ENCODE data around the gene C17orf67. TPM values are rescaled to one million over a fixed set of nuclear protein-coding genes. Genes with fewer than 3 reads are reported as not detected.

C17orf67 gene
- total and polyA plus RNA-seq, 4 experiments from 2014 or later, result 0.81 to 11.2 (median 6.2) TPM

- DNase-seq, result no peak
- H3K36me3 Mint-ChIP-seq, result peaks cover 52 to 61% of the 10 kb centered on the region in 2 donors
- no peaks in the 10 kb centered on the region for H3K9me3 Mint-ChIP-seq
- no peaks in the 10 kb centered on the region for H3K27me3 Mint-ChIP-seq
- Histone ChIP-seq H3K27ac (ENCODE audit: low read depth, low read length) (no peak overlapping the region), H3K36me3 (ENCODE audit: insufficient read depth, low read length) (peaks cover 24% of the 10 kb centered on the region), H3K4me3 (ENCODE audit: low read length in 2 of 2) (no peak overlapping the region), H3K4me1 (ENCODE audit: insufficient read depth, low read length) (no peaks in the 10 kb centered on the region), H3K27me3 (ENCODE audit: insufficient read depth, low read length) (no peaks in the 10 kb centered on the region), H3K9me3 (ENCODE audit: control insufficient read depth in 1 of 2, low read length in 2 of 2) (no peaks in the 10 kb centered on the region)
- H3K4me3 Mint-ChIP-seq, result no peak overlapping the region
- H3K4me1 Mint-ChIP-seq, result peaks cover 0 to 2% (median under 1%) of the 10 kb centered on the region in 4 donors
- intact Hi-C loops (cut with micrococcal nuclease), result no loop called here
- H3K27ac Mint-ChIP-seq, result no peak overlapping the region
- CTCF ChIA-PET (ENCODE audit: partially characterized antibody), result interaction anchor here (1.2 kb wide), 1 partner anchor 32 kb away, joined by 5 read pairs; no protein-coding TSS in a partner anchor
- POLR2A ChIA-PET (ENCODE audit: partially characterized antibody), result interaction anchor here (2.0 kb wide), 1 partner anchor 16 kb away, joined by 7 read pairs; the partner anchor contains the start of genes C17orf67 and DGKE
Measured at GRCh38 chr17:56851008-56851407, 17.3 kb upstream of the C17orf67 start.

GRCh38 chr17:56850591-56850990 lies 16.9 kb upstream of the C17orf67 start:
- Histone ChIP-seq H3K27ac (ENCODE audit: low read depth, low read length) (no peak overlapping the region), H3K4me3 (ENCODE audit: low read length in 2 of 2) (no peak overlapping the region), H3K4me1 (ENCODE audit: insufficient read depth, low read length) (no peaks in the 10 kb centered on the region), H3K36me3 (ENCODE audit: insufficient read depth, low read length) (peaks cover 24% of the 10 kb centered on the region), H3K27me3 (ENCODE audit: insufficient read depth, low read length) (no peaks in the 10 kb centered on the region), H3K9me3 (ENCODE audit: control insufficient read depth in 1 of 2, low read length in 2 of 2) (no peaks in the 10 kb centered on the region)
- intact Hi-C loops (cut with micrococcal nuclease), result no loop called here
- Mint-ChIP-seq H3K36me3 (peaks cover 54 to 59% of the 10 kb centered on the region in 2 donors), H3K27me3 (no peaks in the 10 kb centered on the region), H3K27ac (peak overlapping the region in 2 of 7 donors; percentile 58 to 68), H3K4me1 (peaks cover 0 to 2% (median under 1%) of the 10 kb centered on the region in 4 donors), H3K4me3 (no peak overlapping the region), H3K9me3 (no peaks in the 10 kb centered on the region)
- no peak for DNase-seq
- ChIA-PET POLR2A (ENCODE audit: partially characterized antibody) (interaction anchor here (2.0 kb wide), 1 partner anchor 16 kb away, joined by 7 read pairs; the partner anchor contains the start of genes C17orf67 and DGKE), CTCF (ENCODE audit: partially characterized antibody) (interaction anchor here (1.2 kb wide), 1 partner anchor 31 kb away, joined by 5 read pairs; no protein-coding TSS in a partner anchor)

GRCh38 chr17:56849131-56849530 lies 15.4 kb upstream of the C17orf67 start:
- Mint-ChIP-seq H3K4me3 (no peak overlapping the region), H3K9me3 (no peaks in the 10 kb centered on the region), H3K36me3 (peaks cover 49 to 60% of the 10 kb centered on the region in 2 donors), H3K27ac (peak overlapping the region in 1 of 7 donors; percentile 69), H3K4me1 (peaks cover 0 to 2% (median under 1%) of the 10 kb centered on the region in 4 donors), H3K27me3 (no peaks in the 10 kb centered on the region)
- no peak for DNase-seq
- intact Hi-C loops (cut with micrococcal nuclease), result no loop called here
- Histone ChIP-seq H3K4me3 (ENCODE audit: low read length in 2 of 2) (no peak overlapping the region), H3K36me3 (ENCODE audit: insufficient read depth, low read length) (peaks cover 24% of the 10 kb centered on the region), H3K27me3 (ENCODE audit: insufficient read depth, low read length) (no peaks in the 10 kb centered on the region), H3K27ac (ENCODE audit: low read depth, low read length) (no peak overlapping the region), H3K4me1 (ENCODE audit: insufficient read depth, low read length) (no peaks in the 10 kb centered on the region), H3K9me3 (ENCODE audit: control insufficient read depth in 1 of 2, low read length in 2 of 2) (no peaks in the 10 kb centered on the region)
- ChIA-PET POLR2A (ENCODE audit: partially characterized antibody) (interaction anchor here (1.1 kb wide), 1 partner anchor 13 kb away, joined by 3 read pairs; no protein-coding TSS in a partner anchor), CTCF (ENCODE audit: partially characterized antibody) (interaction anchor here (1.6 kb wide), 1 partner anchor 30 kb away, joined by 4 read pairs; no protein-coding TSS in a partner anchor)

DNA sequence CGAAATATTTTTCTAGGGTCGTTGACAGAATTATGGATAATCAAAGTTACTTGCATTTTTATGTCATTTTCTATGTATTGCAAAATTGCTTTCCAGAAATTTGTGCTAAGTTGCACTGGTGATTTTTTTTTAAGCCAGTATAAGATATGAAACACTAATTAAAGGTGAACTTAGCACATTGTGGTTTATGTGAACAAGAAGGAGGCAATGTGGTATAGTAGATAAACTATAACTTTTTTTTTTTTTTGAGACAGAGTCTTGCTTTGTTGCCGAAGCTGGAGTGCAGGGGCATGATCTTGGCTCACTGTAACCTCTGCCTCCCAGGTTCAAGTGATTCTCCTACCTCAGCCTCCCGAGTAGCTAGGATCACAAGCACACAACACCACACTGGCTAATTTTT lies 13.4 kb upstream of the C17orf67 start:
- no peaks in the 10 kb centered on the region for H3K4me1 ChIP-seq (ENCODE audit: insufficient read depth, low read length)
- POLR2A ChIA-PET (ENCODE audit: partially characterized antibody), result no interaction called here
- no peaks in the 10 kb centered on the region for H3K27me3 ChIP-seq (ENCODE audit: insufficient read depth, low read length)
- no peaks in the 10 kb centered on the region for H3K9me3 Mint-ChIP-seq
- H3K36me3 Mint-ChIP-seq, result peaks cover 48 to 54% of the 10 kb centered on the region in 2 donors
- H3K27ac ChIP-seq (ENCODE audit: low read depth, low read length), result no peak overlapping the region
- H3K4me3 Mint-ChIP-seq, result no peak overlapping the region
- no peak overlapping the region for H3K4me3 ChIP-seq (ENCODE audit: low read length in 2 of 2)
- H3K4me1 Mint-ChIP-seq, result peaks cover 0 to 3% (median under 1%) of the 10 kb centered on the region in 4 donors
- no peaks in the 10 kb centered on the region for H3K27me3 Mint-ChIP-seq
- H3K36me3 ChIP-seq (ENCODE audit: insufficient read depth, low read length), result peaks cover 24% of the 10 kb centered on the region
- H3K27ac Mint-ChIP-seq, result no peak overlapping the region
- no peak for DNase-seq
- H3K9me3 ChIP-seq (ENCODE audit: control insufficient read depth in 1 of 2, low read length in 2 of 2), result no peaks in the 10 kb centered on the region
- intact Hi-C loops (cut with micrococcal nuclease), result no loop called here
- CTCF ChIA-PET (ENCODE audit: partially characterized antibody), result no interaction called here

- Mint-ChIP-seq H3K27me3 (no peaks in the 10 kb centered on the region), H3K36me3 (peaks cover 39 to 45% of the 10 kb centered on the region in 2 donors), H3K9me3 (no peaks in the 10 kb centered on the region), H3K4me1 (peaks cover 0 to 3% (median 0%) of the 10 kb centered on the region in 4 donors), H3K27ac (no peak overlapping the region), H3K4me3 (no peak overlapping the region)
- Histone ChIP-seq H3K27ac (ENCODE audit: low read depth, low read length) (no peak overlapping the region), H3K4me3 (ENCODE audit: low read length in 2 of 2) (no peak overlapping the region), H3K9me3 (ENCODE audit: control insufficient read depth in 1 of 2, low read length in 2 of 2) (no peaks in the 10 kb centered on the region), H3K36me3 (ENCODE audit: insufficient read depth, low read length) (peaks cover 15% of the 10 kb centered on the region), H3K4me1 (ENCODE audit: insufficient read depth, low read length) (no peaks in the 10 kb centered on the region), H3K27me3 (ENCODE audit: insufficient read depth, low read length) (no peaks in the 10 kb centered on the region)
- ChIA-PET CTCF (ENCODE audit: partially characterized antibody) (interaction anchor here (1.0 kb wide), 1 partner anchor 26 kb away, joined by 3 read pairs; no protein-coding TSS in a partner anchor), POLR2A (ENCODE audit: partially characterized antibody) (interaction anchor here (1.2 kb wide), 1 partner anchor 11 kb away, joined by 3 read pairs; no protein-coding TSS in a partner anchor)
- no peak for DNase-seq
- intact Hi-C loops (cut with micrococcal nuclease), result no loop called here
Measured at GRCh38 chr17:56845934-56846333, 12.2 kb upstream of the C17orf67 start.

GRCh38 chr17:56842577-56842976 lies 8.9 kb upstream of the C17orf67 start:
- Mint-ChIP-seq H3K27ac (no peak overlapping the region), H3K4me1 (peaks cover 10 to 19% (median 18%) of the 10 kb centered on the region in 4 donors), H3K36me3 (peaks cover 14 to 23% of the 10 kb centered on the region in 2 donors), H3K27me3 (no peaks in the 10 kb centered on the region), H3K4me3 (no peak overlapping the region), H3K9me3 (no peaks in the 10 kb centered on the region)
- no peak for DNase-seq
- no peak overlapping the region for H3K27ac ChIP-seq (ENCODE audit: low read depth, low read length)
- CTCF ChIA-PET (ENCODE audit: partially characterized antibody), result interaction anchor here (2.1 kb wide), 1 partner anchor 23 kb away, joined by 8 read pairs; no protein-coding TSS in a partner anchor
- H3K4me1 ChIP-seq (ENCODE audit: insufficient read depth, low read length), result peaks cover 19% of the 10 kb centered on the region
- H3K9me3 ChIP-seq (ENCODE audit: control insufficient read depth in 1 of 2, low read length in 2 of 2), result no peaks in the 10 kb centered on the region
- no peaks in the 10 kb centered on the region for H3K27me3 ChIP-seq (ENCODE audit: insufficient read depth, low read length)
- no peak overlapping the region for H3K4me3 ChIP-seq (ENCODE audit: low read length in 2 of 2)
- POLR2A ChIA-PET (ENCODE audit: partially characterized antibody), result interaction anchor here (1.2 to 2.9 kb wide), 2 partner anchors 8 to 71 kb away, joined by 4 to 10 read pairs; partner anchors contain the start of genes C17orf67, DGKE and TRIM25
- intact Hi-C loops (cut with micrococcal nuclease), result no loop called here
- peaks cover 6% of the 10 kb centered on the region for H3K36me3 ChIP-seq (ENCODE audit: insufficient read depth, low read length)

DNA sequence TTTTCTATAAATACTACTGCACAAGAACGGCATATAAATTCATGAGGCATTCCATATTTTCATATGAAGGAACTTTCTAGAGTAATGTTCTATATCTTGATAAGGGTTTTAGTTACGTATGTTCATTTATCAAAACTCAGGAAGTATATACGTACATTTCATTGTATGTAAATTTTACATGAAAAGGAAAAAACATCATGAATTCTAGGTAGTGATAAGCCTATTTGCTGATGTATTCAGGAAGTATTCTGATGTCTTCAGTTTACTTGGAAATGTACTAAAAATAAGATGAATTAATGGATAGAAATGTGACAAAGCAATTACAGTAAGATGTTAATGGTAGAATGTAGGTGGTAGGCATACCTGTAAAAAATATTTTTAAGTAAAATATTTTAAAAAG lies 5.0 kb upstream of the C17orf67 start:
- no peaks in the 10 kb centered on the region for H3K27me3 Mint-ChIP-seq
- Histone ChIP-seq H3K36me3 (ENCODE audit: insufficient read depth, low read length) (peaks cover 3% of the 10 kb centered on the region), H3K4me3 (ENCODE audit: low read length in 2 of 2) (no peak overlapping the region), H3K27me3 (ENCODE audit: insufficient read depth, low read length) (no peaks in the 10 kb centered on the region), H3K27ac (ENCODE audit: low read depth, low read length) (no peak overlapping the region), H3K4me1 (ENCODE audit: insufficient read depth, low read length) (peaks cover 47% of the 10 kb centered on the region), H3K9me3 (ENCODE audit: control insufficient read depth in 1 of 2, low read length in 2 of 2) (no peaks in the 10 kb centered on the region)
- H3K9me3 Mint-ChIP-seq, result no peaks in the 10 kb centered on the region
- H3K36me3 Mint-ChIP-seq, result peaks cover 3 to 22% of the 10 kb centered on the region in 2 donors
- no peak for DNase-seq
- H3K4me3 Mint-ChIP-seq, result peak overlapping the region in 4 of 8 donors; percentile 17 to 54 (median 41)
- intact Hi-C loops (cut with micrococcal nuclease), result no loop called here
- ChIA-PET CTCF (ENCODE audit: partially characterized antibody) (interaction anchor here (1.1 kb wide), 1 partner anchor 19 kb away, joined by 5 read pairs; no protein-coding TSS in a partner anchor), POLR2A (ENCODE audit: partially characterized antibody) (no interaction called here)
- H3K4me1 Mint-ChIP-seq, result peaks cover 28 to 45% (median 37%) of the 10 kb centered on the region in 4 donors
- H3K27ac Mint-ChIP-seq, result peak overlapping the region in 4 of 7 donors; percentile 15 to 74 (median 44)

All from CD4-positive, alpha-beta memory T cell (primary cell).